Measurements from ENCODE around the gene EIF4E2. TPM values are rescaled to one million over a fixed set of nuclear protein-coding genes. Genes with fewer than 3 reads are reported as not detected.

EIF4E2 gene
- total RNA-seq, 6 donors from 2014 or later, result 24.1 to 96.4 (median 57.2) TPM

- H3K9me3 ChIP-seq, result no peaks in the 10 kb centered on the region
- ATAC-seq (ENCODE audit: low FRiP score in 2 of 2) (no peak), DNase-seq (peak in 1 of 2 donors; percentile 55)
- 89 to 92% methylated on average over 10 to 14 of the region's 14 CpGs for WGBS, 2 donors
- H3K27ac ChIP-seq, result no peak overlapping the region
- H3K4me3 ChIP-seq, result no peak overlapping the region
- no peak for TF ChIP-seq POLR2AphosphoS5 (IDR thresholded peaks at IDR 0.05)
- TF ChIP-seq, protein P1, sequence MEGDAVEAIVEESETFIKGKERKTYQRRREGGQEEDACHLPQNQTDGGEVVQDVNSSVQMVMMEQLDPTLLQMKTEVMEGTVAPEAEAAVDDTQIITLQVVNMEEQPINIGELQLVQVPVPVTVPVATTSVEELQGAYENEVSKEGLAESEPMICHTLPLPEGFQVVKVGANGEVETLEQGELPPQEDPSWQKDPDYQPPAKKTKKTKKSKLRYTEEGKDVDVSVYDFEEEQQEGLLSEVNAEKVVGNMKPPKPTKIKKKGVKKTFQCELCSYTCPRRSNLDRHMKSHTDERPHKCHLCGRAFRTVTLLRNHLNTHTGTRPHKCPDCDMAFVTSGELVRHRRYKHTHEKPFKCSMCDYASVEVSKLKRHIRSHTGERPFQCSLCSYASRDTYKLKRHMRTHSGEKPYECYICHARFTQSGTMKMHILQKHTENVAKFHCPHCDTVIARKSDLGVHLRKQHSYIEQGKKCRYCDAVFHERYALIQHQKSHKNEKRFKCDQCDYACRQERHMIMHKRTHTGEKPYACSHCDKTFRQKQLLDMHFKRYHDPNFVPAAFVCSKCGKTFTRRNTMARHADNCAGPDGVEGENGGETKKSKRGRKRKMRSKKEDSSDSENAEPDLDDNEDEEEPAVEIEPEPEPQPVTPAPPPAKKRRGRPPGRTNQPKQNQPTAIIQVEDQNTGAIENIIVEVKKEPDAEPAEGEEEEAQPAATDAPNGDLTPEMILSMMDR (IDR thresholded peaks at IDR 0.05), result no peak
- TF ChIP-seq EP300 (IDR thresholded peaks at IDR 0.05), result no peak
- no peak for TF ChIP-seq POLR2A (IDR thresholded peaks at IDR 0.05)
- H3K36me3 ChIP-seq, result no peaks in the 10 kb centered on the region
- peaks cover 0 to 59% (median 34%) of the 10 kb centered on the region in 4 donors for H3K27me3 ChIP-seq
- peaks cover 17 to 38% (median 22%) of the 10 kb centered on the region in 4 donors for H3K4me1 ChIP-seq
These were observed 29.4 kb upstream of the EIF4E2 start for GRCh38 chr2:232521098-232521497.

DNA sequence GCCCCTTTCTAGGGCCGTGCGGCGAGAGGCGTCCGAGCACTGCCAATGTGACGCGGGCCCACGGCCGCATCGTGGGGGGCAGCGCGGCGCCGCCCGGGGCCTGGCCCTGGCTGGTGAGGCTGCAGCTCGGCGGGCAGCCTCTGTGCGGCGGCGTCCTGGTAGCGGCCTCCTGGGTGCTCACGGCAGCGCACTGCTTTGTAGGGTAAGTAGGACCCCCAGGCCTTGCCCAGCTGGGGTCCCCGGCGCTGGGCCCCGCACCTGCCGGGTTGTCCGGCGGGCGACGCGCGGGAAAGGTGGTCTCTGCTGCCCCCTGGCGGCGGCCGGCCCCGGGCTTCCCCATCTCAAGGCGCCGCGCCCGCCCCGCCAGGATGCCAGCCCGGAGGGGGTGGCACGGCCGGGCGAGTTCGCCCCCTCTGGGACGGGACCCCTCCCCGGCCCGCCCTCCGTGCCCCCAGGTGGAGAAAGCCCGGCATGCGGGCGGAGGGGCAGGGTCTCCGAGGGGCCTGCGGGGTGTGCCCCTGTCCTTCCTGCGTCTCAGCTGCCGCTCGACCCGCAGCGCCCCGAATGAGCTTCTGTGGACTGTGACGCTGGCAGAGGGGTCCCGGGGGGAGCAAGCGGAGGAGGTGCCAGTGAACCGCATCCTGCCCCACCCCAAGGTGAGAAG lies 28.4 kb upstream of the EIF4E2 start:
- Histone ChIP-seq H3K36me3 (no peaks in the 10 kb centered on the region), H3K4me3 (peak overlapping the region in 3 of 4 donors; percentile 4 to 29 (median 27)), H3K4me1 (peaks cover 17 to 38% (median 22%) of the 10 kb centered on the region in 4 donors), H3K27ac (no peak overlapping the region), H3K9me3 (no peaks in the 10 kb centered on the region), H3K27me3 (peaks cover 0 to 59% (median 34%) of the 10 kb centered on the region in 4 donors)
- TF ChIP-seq, protein P1 (IDR thresholded peaks at IDR 0.05), result peak; percentile 80 to 95 (median 89)
- no peak for TF ChIP-seq POLR2A (IDR thresholded peaks at IDR 0.05)
- TF ChIP-seq EP300 (IDR thresholded peaks at IDR 0.05), result no peak
- TF ChIP-seq POLR2AphosphoS5 (IDR thresholded peaks at IDR 0.05), result no peak
- peak in 1 of 2 donors; percentile 72 for ATAC-seq (ENCODE audit: low FRiP score in 2 of 2)
- 1% methylated on average over 18 of the region's 66 CpGs; no CpG with 5 or more reads in 1 of the 2 donors for WGBS, 2 donors
- DNase-seq, result peak; percentile 43 to 96

- Histone ChIP-seq H3K9me3 (no peaks in the 10 kb centered on the region), H3K27me3 (peaks cover 0 to 59% (median 34%) of the 10 kb centered on the region in 4 donors), H3K4me1 (peaks cover 17 to 38% (median 22%) of the 10 kb centered on the region in 4 donors), H3K36me3 (no peaks in the 10 kb centered on the region), H3K4me3 (peak overlapping the region in 2 of 4 donors; percentile 27 to 29), H3K27ac (no peak overlapping the region)
- WGBS, 2 donors, result 20 to 21% methylated on average over 23 to 46 of the region's 46 CpGs
- peak in 1 of 2 donors; percentile 78 for DNase-seq
- TF ChIP-seq POLR2AphosphoS5 (IDR thresholded peaks at IDR 0.05) (no peak), POLR2A (IDR thresholded peaks at IDR 0.05) (no peak)
- TF ChIP-seq, protein P1 (IDR thresholded peaks at IDR 0.05), result no peak
- ATAC-seq (ENCODE audit: low FRiP score in 2 of 2), result no peak
These were observed 27.7 kb upstream of the EIF4E2 start for GRCh38 chr2:232522623-232523401.

- H3K9me3 ChIP-seq, result no peaks in the 10 kb centered on the region
- H3K27ac ChIP-seq, result no peak overlapping the region
- H3K4me3 ChIP-seq, result no peak overlapping the region
- peaks cover 0 to 59% (median 34%) of the 10 kb centered on the region in 4 donors for H3K27me3 ChIP-seq
- no peaks in the 10 kb centered on the region for H3K36me3 ChIP-seq
- TF ChIP-seq, protein P1 (IDR thresholded peaks at IDR 0.05), result no peak
- TF ChIP-seq EP300 (IDR thresholded peaks at IDR 0.05) (no peak), POLR2AphosphoS5 (IDR thresholded peaks at IDR 0.05) (no peak), POLR2A (IDR thresholded peaks at IDR 0.05) (no peak)
- peak in 1 of 2 donors; percentile 81 for DNase-seq
- 8 to 27% methylated on average over 5 to 15 of the region's 16 CpGs for WGBS, 2 donors
- ATAC-seq (ENCODE audit: low FRiP score in 2 of 2), result no peak
- peaks cover 17 to 38% (median 22%) of the 10 kb centered on the region in 4 donors for H3K4me1 ChIP-seq
These were observed 27.1 kb upstream of the EIF4E2 start for GRCh38 chr2:232523402-232523681.

All from upper lobe of left lung (tissue), 6 donors.